Kidney glomerular epithelial cell (primary cell): ENCODE data around the gene KRTAP10-5.
"Not testable (repeated sequence)": the region's sequence is repeated elsewhere in the genome, so short reads cannot be mapped to it uniquely, and the experiment has no call there.

Experiments used
- DNase-seq: peaks from one replicate; lab custom pipeline; 2025; lab: John Stamatoyannopoulos, UW

KRTAP10-5 gene

GRCh38 chr21:44590897-44591800 lies 10.7 kb upstream of the KRTAP10-5 start:
- DNase-seq = not testable (repeated sequence)

- DNase-seq = no peak
These were observed 9.9 kb upstream of the KRTAP10-5 start for GRCh38 chr21:44590311-44590721.

- DNase-seq = no peak
These were observed 9.3 kb upstream of the KRTAP10-5 start for GRCh38 chr21:44589586-44590305.

GRCh38 chr21:44589094-44589493 lies 8.7 kb upstream of the KRTAP10-5 start:
- no peak for DNase-seq

- no peak for DNase-seq
These were observed 5.5 kb upstream of the KRTAP10-5 start for GRCh38 chr21:44585892-44586291.

GRCh38 chr21:44583800-44584147 lies 3.4 kb upstream of the KRTAP10-5 start:
- DNase-seq = no peak

GRCh38 chr21:44583089-44583799 lies 2.8 kb upstream of the KRTAP10-5 start:
- no peak for DNase-seq

- no peak for DNase-seq
These were observed 1.7 kb upstream of the KRTAP10-5 start for GRCh38 chr21:44582055-44582454.

- no peak for DNase-seq
These were observed 754 bp upstream of the KRTAP10-5 start for GRCh38 chr21:44581158-44581557.

GRCh38 chr21:44579833-44580144 lies 615 bp downstream of the KRTAP10-5 start:
- no peak for DNase-seq

- no peak for DNase-seq
These were observed 1.2 kb downstream of the KRTAP10-5 start for GRCh38 chr21:44579056-44579832.

GRCh38 chr21:44578371-44579055 lies 1.9 kb downstream of the KRTAP10-5 start:
- DNase-seq = no peak

- DNase-seq = no peak
These were observed 4.4 kb downstream of the KRTAP10-5 start for GRCh38 chr21:44576025-44576420.

- no peak for DNase-seq
These were observed 4.9 kb downstream of the KRTAP10-5 start for GRCh38 chr21:44575307-44576024.

GRCh38 chr21:44574457-44575306 lies 5.7 kb downstream of the KRTAP10-5 start:
- no peak for DNase-seq

GRCh38 chr21:44573630-44574456 lies 6.6 kb downstream of the KRTAP10-5 start, which contains the start of gene KRTAP10-4:
KRTAP10-4 (plus strand) TSS chr21:44573729; CDS start chr21:44573759, 30 bp downstream.
- not testable (repeated sequence) for DNase-seq

- no peak for DNase-seq
These were observed 7.3 kb downstream of the KRTAP10-5 start for GRCh38 chr21:44572959-44573583.
